Fibroblast of skin of abdomen (primary cell): ENCODE data around the gene CIROP. TPM values are rescaled to one million over a fixed set of nuclear protein-coding genes. Genes with fewer than 3 reads are reported as not detected.

ENCODE experiments used
- DNase-seq: peaks from one replicate; pipeline ENCODE4 v3.0.0-alpha.2; 2013
- polyA plus RNA-seq, 2 experiments: library from polyadenylated mRNA; unstranded; fragments of 120-200 nt; gene quantifications; one replicate each; pipeline ENCODE4 v1.2.1, GENCODE V29; 2013; ENCODE audit not compliant: insufficient read length in 2 of 2

CIROP gene
- 0.08 TPM for polyA plus RNA-seq (2013, experiment 1 of 2; ENCODE audit: insufficient read length)
- polyA plus RNA-seq (2013, experiment 2 of 2; ENCODE audit: insufficient read length), result not detected

GRCh38 chr14:23104591-23105347 lies at the start of gene CIROP:
CIROP (minus strand) TSS chr14:23104989; CDS start chr14:23104920, 69 bp downstream.
- no peak for DNase-seq

DNA sequence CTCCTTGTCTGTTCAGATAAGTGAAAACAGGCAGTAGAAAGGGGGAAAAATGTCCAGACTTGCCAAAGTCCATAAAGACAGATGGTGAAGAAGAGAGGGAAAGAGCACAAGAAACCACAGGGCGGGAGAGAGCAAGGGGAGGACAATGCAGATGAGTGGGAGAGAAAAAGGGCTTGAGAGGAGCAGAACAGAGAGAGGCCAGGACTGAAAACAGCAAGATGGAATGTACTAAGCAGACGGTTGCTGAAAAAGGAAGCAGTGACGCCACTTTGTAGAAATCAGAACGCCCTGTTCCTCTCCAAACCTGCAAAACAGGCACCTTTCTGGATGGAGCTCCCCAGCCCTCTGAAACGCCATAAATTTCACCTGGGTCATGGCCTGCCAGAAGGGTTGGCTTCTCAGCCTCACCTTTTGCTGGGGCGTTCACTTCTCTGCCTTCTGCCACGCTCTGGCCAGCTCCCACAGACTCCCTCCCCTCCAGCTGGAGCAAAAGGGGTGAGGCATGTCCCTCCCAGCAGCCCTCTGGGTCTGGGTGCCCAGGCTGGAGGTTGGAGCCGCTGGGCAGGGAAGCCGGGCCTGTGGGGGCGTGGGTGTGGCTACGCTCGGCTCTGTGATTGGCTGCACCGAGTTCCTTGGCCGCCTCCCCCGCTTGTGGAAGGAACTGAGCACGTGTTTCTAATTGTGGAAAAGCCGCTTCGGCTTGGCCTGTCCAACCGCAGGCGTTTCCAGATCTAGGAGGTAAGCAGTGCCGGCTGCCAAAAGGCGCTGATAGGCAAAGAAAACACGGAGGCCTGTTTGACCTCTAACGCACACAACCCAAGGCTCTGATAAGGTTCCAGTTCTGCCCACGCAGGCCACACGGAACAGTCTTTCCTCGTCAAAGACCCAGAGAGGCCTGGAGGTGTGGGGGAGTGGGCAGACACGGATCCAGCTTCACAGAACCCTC lies 49.3 kb upstream of the CIROP start:
- peak; percentile 94 for DNase-seq

- DNase-seq, result no peak
These were observed 46.6 kb upstream of the CIROP start for GRCh38 chr14:23151342-23151741.

GRCh38 chr14:23149745-23150144 lies 45.0 kb upstream of the CIROP start:
- DNase-seq, result no peak

DNA sequence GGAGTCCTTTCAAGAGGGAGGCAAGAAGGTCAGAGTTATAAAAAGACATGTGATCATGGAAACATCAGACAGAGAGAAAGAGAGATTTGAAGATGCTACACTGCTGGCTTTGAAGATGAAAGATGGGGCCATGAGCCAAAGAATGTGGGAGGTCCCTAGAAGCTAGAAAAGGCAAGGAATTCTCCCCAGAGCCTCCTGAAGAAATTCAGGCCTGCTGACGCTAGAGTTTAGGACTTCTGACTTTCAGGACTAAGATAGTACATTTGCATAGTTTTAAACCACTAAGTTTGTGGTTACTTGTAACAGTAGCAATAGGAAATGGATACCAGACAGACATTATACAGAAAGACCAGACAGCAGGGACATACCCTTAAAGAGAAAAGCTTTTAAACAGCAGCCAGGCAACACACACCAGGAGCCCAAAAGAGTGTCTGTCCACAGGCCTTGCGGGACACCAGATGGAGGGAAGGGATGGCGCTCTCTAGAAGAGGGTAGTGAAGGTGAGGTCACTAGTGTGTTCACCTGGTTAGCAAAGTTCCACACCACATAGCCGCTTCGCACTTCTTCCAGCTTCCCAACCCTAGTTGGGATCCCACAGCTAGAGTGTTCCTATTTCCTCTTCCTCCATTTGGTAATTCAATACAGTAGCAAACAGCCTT lies 43.9 kb upstream of the CIROP start:
- peak; percentile 62 for DNase-seq

GRCh38 chr14:23147676-23148075 lies 42.9 kb upstream of the CIROP start:
- DNase-seq, result peak; percentile 50

GRCh38 chr14:23146980-23147379 lies 42.2 kb upstream of the CIROP start:
- no peak for DNase-seq

GRCh38 chr14:23146351-23146910 lies 41.6 kb upstream of the CIROP start:
- no peak for DNase-seq

DNA sequence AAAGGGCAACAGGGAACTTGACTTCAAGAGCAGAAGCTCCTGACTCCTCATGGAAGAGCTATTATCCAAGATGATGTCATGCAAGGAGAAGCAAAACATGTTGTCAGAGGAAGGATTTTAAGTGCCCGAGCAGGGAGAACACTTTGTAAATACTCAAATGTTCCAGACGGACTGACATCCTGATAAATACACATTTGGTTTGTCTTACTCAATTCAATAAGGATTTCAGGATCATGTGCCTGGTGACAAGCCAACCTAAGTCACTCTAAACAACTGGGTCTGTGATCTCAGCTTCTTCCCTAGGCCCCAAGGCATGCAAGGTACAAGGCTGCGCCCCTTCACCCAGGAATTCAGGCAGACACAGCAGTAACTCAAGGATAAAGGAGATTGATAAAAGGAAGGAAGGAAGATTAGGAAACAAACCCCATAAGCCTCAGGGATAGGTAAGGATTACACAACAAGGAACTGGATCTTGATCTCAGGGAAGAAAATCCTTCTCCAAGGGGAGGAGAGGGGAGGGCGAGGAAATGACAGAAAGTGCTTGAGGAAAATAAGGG lies 41.1 kb upstream of the CIROP start:
- no peak for DNase-seq

- DNase-seq, result peak; percentile 12
These were observed 39.1 kb upstream of the CIROP start for GRCh38 chr14:23143911-23144310.

DNA sequence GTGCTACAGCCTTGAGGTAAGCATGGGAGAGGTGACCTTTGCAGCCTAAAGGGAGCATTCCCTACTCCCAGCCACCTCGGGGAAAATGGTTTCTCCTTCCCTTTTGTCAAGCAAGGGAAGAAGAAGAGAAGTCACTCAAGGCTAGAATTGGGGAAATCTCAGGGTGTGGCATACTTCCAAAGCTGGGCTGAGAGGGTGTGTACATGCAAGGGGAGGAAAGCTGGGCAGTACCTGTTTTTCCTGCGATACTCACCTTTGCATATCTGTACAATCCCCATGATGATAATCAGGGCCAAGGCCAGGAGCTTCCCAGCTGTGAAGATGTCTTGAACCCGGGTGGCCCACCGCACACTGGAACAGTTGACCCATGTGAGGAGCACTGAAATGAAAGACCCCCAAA lies 38.0 kb upstream of the CIROP start:
- DNase-seq, result no peak

GRCh38 chr14:23141706-23142444 lies 37.1 kb upstream of the CIROP start:
- DNase-seq, result peak; percentile 27

DNA sequence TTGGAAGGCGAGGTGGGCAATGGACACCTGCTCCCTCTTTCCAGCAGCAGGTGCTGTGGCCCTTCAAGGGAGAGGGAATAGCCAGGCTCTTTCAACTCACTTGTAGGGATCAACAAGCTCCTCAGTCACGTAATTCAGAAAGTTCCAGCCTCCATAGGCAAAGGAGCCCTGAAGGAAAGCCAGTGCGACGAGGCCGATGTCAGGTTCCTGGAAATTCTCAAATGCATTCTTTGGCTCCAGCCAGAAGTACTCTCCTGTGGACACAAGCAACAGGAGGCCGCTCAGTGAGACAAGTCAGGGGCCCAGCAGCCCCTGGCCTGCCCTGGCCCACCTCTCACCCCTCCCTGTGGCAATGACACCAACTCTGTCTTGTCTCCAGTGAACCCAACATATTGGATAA lies 35.6 kb upstream of the CIROP start:
- DNase-seq, result no peak

GRCh38 chr14:23139874-23140273 lies 35.1 kb upstream of the CIROP start:
- no peak for DNase-seq

DNA sequence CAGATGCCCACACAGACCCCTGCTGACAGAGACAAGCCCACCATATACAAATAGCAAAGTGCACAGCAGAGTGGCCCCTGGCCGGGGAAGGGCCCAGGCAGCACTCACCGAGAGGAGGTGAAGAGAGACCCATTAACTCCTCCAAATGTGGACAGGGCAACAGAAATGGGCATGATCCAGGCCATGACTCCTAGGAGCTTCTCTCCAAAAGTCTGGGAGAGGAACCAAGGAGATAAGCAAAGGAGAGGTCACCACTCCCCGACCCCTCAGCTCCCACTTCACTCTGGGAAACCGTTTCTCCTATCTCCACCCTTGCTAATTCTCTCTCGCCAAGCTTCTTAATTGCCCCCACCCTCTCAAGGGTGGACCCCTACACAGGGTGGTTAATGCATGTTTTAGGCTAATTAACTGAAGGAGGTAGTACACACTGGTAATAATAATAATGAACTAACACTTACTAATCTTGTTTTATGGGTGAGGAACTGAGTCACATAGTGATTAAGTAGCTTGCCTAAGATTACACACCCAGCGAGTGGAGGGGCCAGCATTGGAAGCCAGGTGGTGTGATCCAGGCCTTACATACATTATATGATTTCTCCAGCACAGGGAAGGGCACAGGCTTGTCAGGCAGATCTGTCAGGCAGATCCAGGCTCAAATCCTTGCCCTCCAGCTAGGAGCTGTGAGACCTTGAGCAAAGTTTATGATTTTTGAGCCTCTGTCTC lies 33.2 kb upstream of the CIROP start:
- DNase-seq, result no peak

DNA sequence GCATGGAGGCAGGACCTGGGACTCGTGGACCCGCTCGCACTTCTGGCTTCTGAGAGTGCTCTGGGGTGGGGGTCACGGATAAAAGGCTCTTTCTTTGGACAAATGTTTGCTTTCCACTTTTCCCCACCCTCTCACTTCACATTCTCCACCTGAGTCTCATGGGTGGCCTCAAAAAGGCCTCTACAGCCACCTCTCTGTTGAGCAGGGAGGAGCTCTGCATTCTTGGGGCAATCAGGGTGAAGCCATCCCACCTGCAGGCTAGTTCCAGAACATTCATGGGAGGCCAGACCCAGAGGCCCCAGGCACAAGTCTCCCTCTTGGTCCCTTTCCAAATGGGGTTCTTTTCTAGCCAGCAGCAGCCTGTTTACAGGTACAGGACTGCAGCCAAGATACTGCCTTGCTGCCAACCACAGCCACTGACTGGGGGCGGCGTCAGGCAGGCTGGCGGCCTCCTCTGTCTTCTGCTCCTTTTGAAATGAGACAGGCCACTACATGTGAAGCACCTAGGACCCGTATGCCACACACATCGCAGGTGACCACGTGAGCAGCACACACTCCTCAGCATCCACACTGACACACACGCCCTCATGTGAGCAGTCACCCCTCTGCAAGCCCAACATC lies 32.5 kb upstream of the CIROP start:
- DNase-seq, result no peak

GRCh38 chr14:23136566-23137133 lies 31.9 kb upstream of the CIROP start:
- DNase-seq, result no peak

GRCh38 chr14:23132970-23133369 lies 28.2 kb upstream of the CIROP start:
- no peak for DNase-seq

GRCh38 chr14:23131482-23131881 lies 26.7 kb upstream of the CIROP start:
- no peak for DNase-seq

GRCh38 chr14:23130871-23131270 lies 26.1 kb upstream of the CIROP start:
- DNase-seq, result no peak
